Measurements from ENCODE around the gene PSMG2.

- TF ChIP-seq CTCF (IDR thresholded peaks at IDR 0.05) (no peak), POLR2A (IDR thresholded peaks at IDR 0.05) (no peak)
These were observed 44.9 kb downstream of the PSMG2 start for GRCh38 chr18:12747530-12748315.

Data from upper lobe of left lung (tissue), 4 donors.